Prostate gland (tissue), 2 donors: ENCODE results near the gene DIPK1B.
"Not testable (repeated sequence)": the region's sequence is repeated elsewhere in the genome, so short reads cannot be mapped to it uniquely, and the experiment has no call there.

ENCODE experiments used
- POLR2A ChIP-seq: fragments of 450-650 bp; IDR thresholded peaks from one replicate; pipeline ENCODE4 v1.6.1; 2016; ENCODE audit warnings: antibody characterized with exemption, mild to moderate bottlenecking
- POLR2AphosphoS5 ChIP-seq: sonication (generic); formaldehyde crosslinking; IDR thresholded peaks from one replicate; pipeline ENCODE4 v1.6.1; 2017; ENCODE audit warnings: antibody characterized with exemption
- TF ChIP-seq, protein P1 (sequence below), 4 experiments: fragments of 200-600 bp in 2 of 4; fragments of 450-650 bp in 2 of 4; sonication (generic) in 2 of 4; IDR thresholded peaks; 1 replicate in 3 of 4; 2 replicates in 1 of 4; pipeline ENCODE4 v1.5.1; 2016 to 2019; ENCODE audit warnings: antibody characterized with exemption in 4 of 4, mild to moderate bottlenecking in 2 of 4, moderate library complexity in 2 of 4

DNA sequence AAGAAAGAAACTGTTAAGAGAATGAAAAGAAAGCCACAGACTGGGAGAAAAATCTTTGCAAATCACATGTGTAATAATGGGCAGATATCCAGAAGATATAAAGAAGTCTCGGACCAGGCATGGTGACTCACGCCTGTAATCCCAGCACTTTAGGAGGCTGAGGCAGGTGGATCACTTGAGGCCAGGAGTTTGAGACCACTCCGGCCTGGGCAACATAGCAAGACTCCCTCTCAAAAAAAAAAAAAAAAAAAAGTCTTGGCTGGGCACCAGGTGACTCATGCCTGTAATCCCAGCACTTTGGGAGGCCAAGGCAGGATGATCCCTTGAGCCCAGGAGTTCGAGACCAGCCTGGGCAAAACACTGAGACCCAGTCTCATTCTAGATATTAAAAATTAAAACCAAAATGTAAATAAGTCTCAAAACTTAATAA, 1.1 kb upstream of the DIPK1B start:
- TF ChIP-seq, protein P1, sequence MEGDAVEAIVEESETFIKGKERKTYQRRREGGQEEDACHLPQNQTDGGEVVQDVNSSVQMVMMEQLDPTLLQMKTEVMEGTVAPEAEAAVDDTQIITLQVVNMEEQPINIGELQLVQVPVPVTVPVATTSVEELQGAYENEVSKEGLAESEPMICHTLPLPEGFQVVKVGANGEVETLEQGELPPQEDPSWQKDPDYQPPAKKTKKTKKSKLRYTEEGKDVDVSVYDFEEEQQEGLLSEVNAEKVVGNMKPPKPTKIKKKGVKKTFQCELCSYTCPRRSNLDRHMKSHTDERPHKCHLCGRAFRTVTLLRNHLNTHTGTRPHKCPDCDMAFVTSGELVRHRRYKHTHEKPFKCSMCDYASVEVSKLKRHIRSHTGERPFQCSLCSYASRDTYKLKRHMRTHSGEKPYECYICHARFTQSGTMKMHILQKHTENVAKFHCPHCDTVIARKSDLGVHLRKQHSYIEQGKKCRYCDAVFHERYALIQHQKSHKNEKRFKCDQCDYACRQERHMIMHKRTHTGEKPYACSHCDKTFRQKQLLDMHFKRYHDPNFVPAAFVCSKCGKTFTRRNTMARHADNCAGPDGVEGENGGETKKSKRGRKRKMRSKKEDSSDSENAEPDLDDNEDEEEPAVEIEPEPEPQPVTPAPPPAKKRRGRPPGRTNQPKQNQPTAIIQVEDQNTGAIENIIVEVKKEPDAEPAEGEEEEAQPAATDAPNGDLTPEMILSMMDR (IDR thresholded peaks at IDR 0.05), result not testable (repeated sequence)
- TF ChIP-seq POLR2A, result not testable (repeated sequence)
- peak; percentile 55 for TF ChIP-seq POLR2AphosphoS5
